CD14-positive monocyte (primary cell): Measurements from ENCODE around the gene USP9X. TPM values are rescaled to one million over a fixed set of nuclear protein-coding genes. Genes with fewer than 3 reads are reported as not detected.
A peak's percentile ranks its signal among the peaks of the same experiment; 100 is the strongest.

ENCODE experiments used
- DNase-seq, 3 donors: peaks; one replicate each; pipeline ENCODE4 v3.0.0-alpha.2; 2011 to 2022
- H2AFZ ChIP-seq: 2 replicates; pipeline ENCODE4 v1.6.0; 2012; ENCODE audit warnings: mild to moderate bottlenecking, low read depth, low read length, inconsistent platforms; ENCODE audit not compliant: insufficient read depth, poor library complexity, severe bottlenecking
- H3K27ac ChIP-seq, 2 donors: 1 replicate in 1 of 2; 2 replicates in 1 of 2; pipeline ENCODE4 v1.5.1; 2012 to 2013; ENCODE audit warnings: low read length in 2 of 2, control low read depth in 1 of 2, inconsistent platforms in 1 of 2, low read depth in 1 of 2, mild to moderate bottlenecking in 1 of 2
- H3K27me3 ChIP-seq, 2 donors: one replicate each; pipeline versions ENCODE4 v1.6.0 to v1.6.1; 2011 to 2013; ENCODE audit warnings: low read length in 2 of 2; ENCODE audit not compliant: control insufficient read depth in 2 of 2, insufficient read depth in 2 of 2
- H3K36me3 ChIP-seq, 2 donors: replicated peaks in 1 of 2; 1 replicate in 1 of 2; 2 replicates in 1 of 2; pipeline versions ENCODE4 v1.5.1 to v1.6.1; 2012 to 2013; ENCODE audit warnings: low read length in 2 of 2, control low read depth in 1 of 2, inconsistent platforms in 1 of 2, mild to moderate bottlenecking in 1 of 2; ENCODE audit not compliant: insufficient read depth in 2 of 2, control insufficient read depth in 1 of 2
- H3K4me1 ChIP-seq, 2 donors: 1 replicate in 1 of 2; 2 replicates in 1 of 2; pipeline versions ENCODE4 v1.5.1 to v1.6.1; 2012 to 2013; ENCODE audit warnings: low read length in 2 of 2, control low read depth in 1 of 2, inconsistent platforms in 1 of 2, mild to moderate bottlenecking in 1 of 2, moderate library complexity in 1 of 2; ENCODE audit not compliant: insufficient read depth in 2 of 2, control insufficient read depth in 1 of 2
- H3K4me2 ChIP-seq: replicated peaks from 2 replicates; pipeline ENCODE3; 2012; ENCODE audit warnings: low read length, moderate library complexity, mild to moderate bottlenecking; ENCODE audit not compliant: poor library complexity, severe bottlenecking; ENCODE audit errors: extremely low read depth
- H3K4me3 ChIP-seq, 3 experiments: fragments of 200-600 bp in 1 of 3; sonication (generic) in 1 of 3; replicated peaks in 1 of 3; 1 replicate in 2 of 3; 2 replicates in 1 of 3; pipeline ENCODE4 v1.5.1; 2011 to 2013; ENCODE audit warnings: low read length in 3 of 3, mild to moderate bottlenecking in 3 of 3, control low read depth in 2 of 3, low read depth in 2 of 3, inconsistent platforms in 1 of 3, moderate library complexity in 1 of 3
- H3K79me2 ChIP-seq: 2 replicates; pipeline ENCODE4 v1.6.0; 2012; ENCODE audit warnings: mild to moderate bottlenecking, control low read depth, inconsistent platforms, low read length, moderate library complexity; ENCODE audit not compliant: insufficient read depth
- H3K9ac ChIP-seq: 2 replicates; pipeline ENCODE4 v1.6.0; 2017; ENCODE audit warnings: low read length, mild to moderate bottlenecking; ENCODE audit not compliant: insufficient read depth, poor library complexity, severe bottlenecking
- H3K9me3 ChIP-seq, 2 donors: replicated peaks in 1 of 2; 1 replicate in 1 of 2; 2 replicates in 1 of 2; pipeline versions ENCODE4 v1.5.1 to v1.6.1; 2012 to 2013; ENCODE audit warnings: low read length in 2 of 2, control low read depth in 1 of 2; ENCODE audit not compliant: control insufficient read depth in 1 of 2, insufficient read depth in 1 of 2
- H4K20me1 ChIP-seq: 2 replicates; pipeline ENCODE4 v1.6.0; 2012; ENCODE audit warnings: mild to moderate bottlenecking, low read length, control low read depth, moderate library complexity; ENCODE audit not compliant: insufficient read depth
- H3K27ac Mint-ChIP-seq, 7 donors: one replicate each; pipeline ENCODE4 v1.8.0; 2020; ENCODE audit warnings: mild to moderate bottlenecking in 7 of 7, mixed read lengths in 7 of 7, moderate library complexity in 6 of 7, inconsistent platforms in 2 of 7
- H3K27me3 Mint-ChIP-seq, 3 donors: one replicate each; pipeline ENCODE4 v1.8.0; 2021 to 2022; ENCODE audit warnings: low read depth in 3 of 3, mild to moderate bottlenecking in 3 of 3, mixed read lengths in 3 of 3, moderate library complexity in 3 of 3, inconsistent platforms in 1 of 3
- H3K36me3 Mint-ChIP-seq, 2 donors: one replicate each; pipeline ENCODE4 v1.8.0; 2020; ENCODE audit warnings: mixed read lengths in 2 of 2, inconsistent platforms in 1 of 2, mild to moderate bottlenecking in 1 of 2
- H3K4me1 Mint-ChIP-seq: one replicate; pipeline ENCODE4 v1.8.0; 2020; ENCODE audit warnings: mild to moderate bottlenecking, mixed read lengths
- H3K4me3 Mint-ChIP-seq, 2 donors: one replicate each; pipeline ENCODE4 v1.8.0; 2020; ENCODE audit warnings: mild to moderate bottlenecking in 2 of 2, mixed read lengths in 2 of 2, moderate library complexity in 1 of 2
- H3K9me3 Mint-ChIP-seq, 7 donors: one replicate each; pipeline ENCODE4 v1.8.0; 2020 to 2022; ENCODE audit warnings: mixed read lengths in 7 of 7, mild to moderate bottlenecking in 6 of 7, moderate library complexity in 6 of 7, inconsistent platforms in 2 of 7
- CTCF ChIP-seq: fragments of 200-600 bp; IDR thresholded peaks from one replicate; pipeline ENCODE4 v1.8.0; 2022; ENCODE audit warnings: antibody characterized with exemption, mild to moderate bottlenecking
- WGBS: methylation state at CpG from one replicate; pipeline ENCODE4 v1.1.5; 2013; ENCODE audit warnings: missing lambda C conversion rate; ENCODE audit not compliant: insufficient coverage; 5-methylcytosine and 5-hydroxymethylcytosine counted together
- intact Hi-C, 2 donors: fragments of 100-400 bp; cut with micrococcal nuclease; formaldehyde crosslinking; loops; one replicate each; pipeline versions ENCODE4 v1.15.0 to v1.15.1; 2023
- polyA plus RNA-seq, 3 donors: library from polyadenylated mRNA; depleted of rRNA in 1 of 3; unstranded in 2 of 3; stranded (reverse) in 1 of 3; fragments of 300-500 nt in 2 of 3; fragments of >200 nt in 1 of 3; fragmentation: Illumina TruSeq in 2 of 3; gene quantifications; 1 replicate in 2 of 3; 2 replicates in 1 of 3; pipeline ENCODE4 v1.2.3, GENCODE V29; 2012 to 2021

USP9X gene
- polyA plus RNA-seq, 3 donors = 8.3 to 16.1 (median 9.6) TPM

- Histone ChIP-seq H2AFZ (no peak overlapping the region), H3K27me3 (peaks cover 0 to 20% of the 10 kb centered on the region in 2 donors), H3K36me3 (no peaks in the 10 kb centered on the region), H3K9me3 (peaks cover 0 to 9% of the 10 kb centered on the region in 2 donors), H3K4me2 (peak overlapping the region; percentile 5), H3K27ac (no peak overlapping the region), H3K9ac (no peak overlapping the region), H3K79me2 (peaks cover 31% of the 10 kb centered on the region), H3K4me3 (no peak overlapping the region), H3K4me1 (peaks cover 15 to 36% of the 10 kb centered on the region in 2 donors), H4K20me1 (peaks cover 17% of the 10 kb centered on the region)
- intact Hi-C loops = loop anchor here (10.0 kb wide), 2 partner anchors 48 to 68 kb away; no protein-coding TSS in a partner anchor
- peaks cover 17% of the 10 kb centered on the region for H3K4me1 Mint-ChIP-seq
- TF ChIP-seq CTCF = no peak
- H3K27me3 Mint-ChIP-seq = peaks cover 1 to 53% (median 2%) of the 10 kb centered on the region in 3 donors
- peaks cover 0 to 15% (median 3%) of the 10 kb centered on the region in 7 donors for H3K9me3 Mint-ChIP-seq
- peak; percentile 17 to 59 (median 45) for DNase-seq
- H3K27ac Mint-ChIP-seq = peak overlapping the region in 2 of 7 donors; percentile 25
- H3K4me3 Mint-ChIP-seq = no peak overlapping the region
- peaks cover 2 to 3% of the 10 kb centered on the region in 2 donors for H3K36me3 Mint-ChIP-seq
- no CpG with 5 or more reads among the region's 3 CpGs for WGBS
Measured at GRCh38 chrX:41082783-41083182, 2.5 kb upstream of the USP9X start.

GRCh38 chrX:41084044-41084892 lies 977 bp upstream of the USP9X start:
- intact Hi-C loops = loop anchor here (10.0 kb wide), 2 partner anchors 49 to 69 kb away; no protein-coding TSS in a partner anchor
- H3K4me1 ChIP-seq = peaks cover 22 to 40% of the 10 kb centered on the region in 2 donors
- H4K20me1 ChIP-seq = peaks cover 32% of the 10 kb centered on the region
- Mint-ChIP-seq H3K27me3 (peaks cover 0 to 61% (median 1%) of the 10 kb centered on the region in 3 donors), H3K4me3 (peak overlapping the region; percentile 82 to 88), H3K27ac (peak overlapping the region; percentile 97 to 99 (median 98)), H3K36me3 (peaks cover 4 to 9% of the 10 kb centered on the region in 2 donors), H3K4me1 (peaks cover 32% of the 10 kb centered on the region), H3K9me3 (peaks cover 0 to 18% (median 3%) of the 10 kb centered on the region in 7 donors)
- no peaks in the 10 kb centered on the region for H3K36me3 ChIP-seq
- H2AFZ ChIP-seq = peak overlapping the region; percentile 63
- no peak for TF ChIP-seq CTCF
- peak overlapping the region; percentile 66 to 87 (median 85) for H3K4me3 ChIP-seq
- H3K9me3 ChIP-seq = peaks cover 0 to 9% of the 10 kb centered on the region in 2 donors
- H3K27me3 ChIP-seq = peaks cover 0 to 23% of the 10 kb centered on the region in 2 donors
- WGBS = 0% methylated on average over 29 of the region's 58 CpGs
- peak; percentile 88 to 96 (median 96) for DNase-seq
- H3K9ac ChIP-seq = peak overlapping the region; percentile 93
- peaks cover 46% of the 10 kb centered on the region for H3K79me2 ChIP-seq
- peak overlapping the region; percentile 96 to 100 for H3K27ac ChIP-seq
- peak overlapping the region; percentile 77 for H3K4me2 ChIP-seq
